IPS DF 6.9 (cell line): Measurements from ENCODE around the gene MEIS2.
A peak's percentile ranks its signal among the peaks of the same experiment; 100 is the strongest.

Experiments used
- DNase-seq: peaks from one replicate; pipeline ENCODE4 v3.0.0-alpha.2; 2013; ENCODE audit warnings: low read depth, low spot score
- H3K27ac ChIP-seq: one replicate; pipeline ENCODE4 v1.5.1; 2013; ENCODE audit warnings: low read length, control low read depth
- H3K27me3 ChIP-seq: 2 replicates; pipeline ENCODE4 v1.6.1; 2013; ENCODE audit warnings: mild to moderate bottlenecking, low read length; ENCODE audit not compliant: control insufficient read depth, insufficient read depth
- H3K36me3 ChIP-seq: 2 replicates; pipeline ENCODE4 v1.6.1; 2013; ENCODE audit warnings: low read length; ENCODE audit not compliant: control insufficient read depth, insufficient read depth
- H3K4me1 ChIP-seq: 2 replicates; pipeline ENCODE4 v1.6.1; 2013; ENCODE audit warnings: low read length; ENCODE audit not compliant: control insufficient read depth, insufficient read depth
- H3K4me3 ChIP-seq: 2 replicates; pipeline ENCODE4 v1.5.1; 2013; ENCODE audit warnings: mild to moderate bottlenecking, low read length
- H3K9me3 ChIP-seq: 2 replicates; pipeline ENCODE4 v1.6.1; 2013; ENCODE audit warnings: low read length, inconsistent platforms; ENCODE audit not compliant: control insufficient read depth, insufficient read depth
- WGBS: extraction: QIAGEN DNeasy Blood & Tissue Kit; methylation state at CpG from one replicate; pipeline ENCODE4 v1.1.7; 2013; ENCODE audit warnings: mixed read lengths, missing lambda C conversion rate; ENCODE audit not compliant: insufficient read length, insufficient coverage; 5-methylcytosine and 5-hydroxymethylcytosine counted together

The MEIS2 gene

GRCh38 chr15:37106490-37107001 lies 6.2 kb upstream of the MEIS2 start:
- H3K4me1 ChIP-seq, result peaks cover 4% of the 10 kb centered on the region
- no peak overlapping the region for H3K27ac ChIP-seq
- H3K27me3 ChIP-seq, result peaks cover 41% of the 10 kb centered on the region
- H3K9me3 ChIP-seq, result no peaks in the 10 kb centered on the region
- H3K4me3 ChIP-seq, result peak overlapping the region; percentile 29; the same call in 1 of the 2 replicates
- WGBS, result no CpG with 5 or more reads among the region's 23 CpGs
- H3K36me3 ChIP-seq, result no peaks in the 10 kb centered on the region
- no peak for DNase-seq

- Histone ChIP-seq H3K27me3 (peaks cover 35% of the 10 kb centered on the region), H3K36me3 (no peaks in the 10 kb centered on the region), H3K27ac (no peak overlapping the region), H3K9me3 (no peaks in the 10 kb centered on the region), H3K4me1 (peaks cover 4% of the 10 kb centered on the region), H3K4me3 (no peak overlapping the region)
- WGBS, result no CpG with 5 or more reads among the region's 5 CpGs
- no peak for DNase-seq
Measured at GRCh38 chr15:37105889-37106288, 5.5 kb upstream of the MEIS2 start.

GRCh38 chr15:37105029-37105428 lies 4.7 kb upstream of the MEIS2 start:
- peaks cover 3% of the 10 kb centered on the region; the same call in 1 of the 2 replicates for H3K4me1 ChIP-seq
- H3K27me3 ChIP-seq, result peaks cover 30% of the 10 kb centered on the region
- WGBS, result no CpG with 5 or more reads among the region's 2 CpGs
- no peak overlapping the region for H3K27ac ChIP-seq
- DNase-seq, result no peak
- H3K4me3 ChIP-seq, result no peak overlapping the region
- no peaks in the 10 kb centered on the region for H3K9me3 ChIP-seq
- H3K36me3 ChIP-seq, result no peaks in the 10 kb centered on the region

GRCh38 chr15:37104424-37104981 lies 4.2 kb upstream of the MEIS2 start:
- H3K36me3 ChIP-seq, result no peaks in the 10 kb centered on the region
- no peak overlapping the region for H3K27ac ChIP-seq
- no peaks in the 10 kb centered on the region for H3K9me3 ChIP-seq
- no CpG with 5 or more reads among the region's 12 CpGs for WGBS
- DNase-seq, result no peak
- H3K4me3 ChIP-seq, result no peak overlapping the region
- peaks cover 30% of the 10 kb centered on the region for H3K27me3 ChIP-seq
- peaks cover 3% of the 10 kb centered on the region; the same call in 1 of the 2 replicates for H3K4me1 ChIP-seq

- Histone ChIP-seq H3K27me3 (peaks cover 31% of the 10 kb centered on the region), H3K4me3 (no peak overlapping the region), H3K4me1 (peaks cover 5% of the 10 kb centered on the region), H3K27ac (no peak overlapping the region), H3K9me3 (no peaks in the 10 kb centered on the region), H3K36me3 (no peaks in the 10 kb centered on the region)
- no peak for DNase-seq
- no CpG with 5 or more reads among the region's 27 CpGs for WGBS
Measured at GRCh38 chr15:37103475-37104423, 3.4 kb upstream of the MEIS2 start.

GRCh38 chr15:37103163-37103435 lies 2.8 kb upstream of the MEIS2 start:
- H3K36me3 ChIP-seq, result no peaks in the 10 kb centered on the region
- WGBS, result no CpG with 5 or more reads among the region's 2 CpGs
- no peak overlapping the region for H3K27ac ChIP-seq
- peaks cover 5% of the 10 kb centered on the region for H3K4me1 ChIP-seq
- peaks cover 31% of the 10 kb centered on the region for H3K27me3 ChIP-seq
- H3K9me3 ChIP-seq, result no peaks in the 10 kb centered on the region
- no peak overlapping the region for H3K4me3 ChIP-seq
- DNase-seq, result no peak

GRCh38 chr15:37102305-37103162 lies 2.2 kb upstream of the MEIS2 start:
- no peaks in the 10 kb centered on the region for H3K9me3 ChIP-seq
- DNase-seq, result no peak
- peaks cover 33% of the 10 kb centered on the region for H3K27me3 ChIP-seq
- no peak overlapping the region for H3K4me3 ChIP-seq
- H3K36me3 ChIP-seq, result no peaks in the 10 kb centered on the region
- no peak overlapping the region for H3K27ac ChIP-seq
- WGBS, result no CpG with 5 or more reads among the region's 38 CpGs
- peaks cover 4% of the 10 kb centered on the region for H3K4me1 ChIP-seq

GRCh38 chr15:37101980-37102304 lies 1.6 kb upstream of the MEIS2 start:
- Histone ChIP-seq H3K36me3 (no peaks in the 10 kb centered on the region), H3K4me3 (peak overlapping the region; percentile 66; the same call in 1 of the 2 replicates), H3K27ac (no peak overlapping the region), H3K9me3 (no peaks in the 10 kb centered on the region), H3K27me3 (peaks cover 39% of the 10 kb centered on the region), H3K4me1 (peaks cover 5% of the 10 kb centered on the region)
- WGBS, result no CpG with 5 or more reads among the region's 15 CpGs
- DNase-seq, result no peak

- Histone ChIP-seq H3K4me1 (peaks cover 5% of the 10 kb centered on the region), H3K4me3 (peak overlapping the region; percentile 66; the same call in 1 of the 2 replicates), H3K9me3 (no peaks in the 10 kb centered on the region), H3K27ac (no peak overlapping the region), H3K27me3 (peaks cover 47% of the 10 kb centered on the region), H3K36me3 (no peaks in the 10 kb centered on the region)
- WGBS, result no CpG with 5 or more reads among the region's 11 CpGs
- DNase-seq, result no peak
Measured at GRCh38 chr15:37100966-37101215, 542 bp upstream of the MEIS2 start.

- no peak for DNase-seq
- no peak overlapping the region for H3K27ac ChIP-seq
- H3K9me3 ChIP-seq, result no peaks in the 10 kb centered on the region
- H3K36me3 ChIP-seq, result no peaks in the 10 kb centered on the region
- peaks cover 6% of the 10 kb centered on the region for H3K4me1 ChIP-seq
- WGBS, result 43% methylated on average over 1 of the region's 21 CpGs
- H3K27me3 ChIP-seq, result peaks cover 47% of the 10 kb centered on the region
- peak overlapping the region; percentile 31; the same call in 1 of the 2 replicates for H3K4me3 ChIP-seq
Measured at GRCh38 chr15:37099319-37100108, 835 bp downstream of the MEIS2 start.
